ENCODE results near the gene TSFM. TPM values are rescaled to one million over a fixed set of nuclear protein-coding genes. Genes with fewer than 3 reads are reported as not detected.

The TSFM gene
- total RNA-seq, 4 donors from 2014 or later = 18.5 to 37.2 (median 24.7) TPM

GRCh38 chr12:57832966-57833365, 50.4 kb downstream of the TSFM start:
- H3K27me3 ChIP-seq = no peaks in the 10 kb centered on the region
- H3K4me1 ChIP-seq = peaks cover 56 to 97% (median 90%) of the 10 kb centered on the region in 3 donors
- TF ChIP-seq CTCF (IDR thresholded peaks at IDR 0.05) = no peak
- TF ChIP-seq POLR2A (IDR thresholded peaks at IDR 0.05) = no peak
- H3K9me3 ChIP-seq = no peaks in the 10 kb centered on the region
- DNase-seq = no peak
- 29 to 42% methylated on average over 7 of the region's 10 CpGs for WGBS, 2 donors
- H3K36me3 ChIP-seq = peaks cover 2 to 21% (median 9%) of the 10 kb centered on the region in 3 donors
- peak overlapping the region in 2 of 4 donors; percentile 40 to 71 for H3K27ac ChIP-seq
- intact Hi-C loops (cut with DNase I) = loop anchor here (10.0 kb wide), 1 partner anchor 48 kb away; the partner anchor contains the start of gene TSFM
- H3K4me3 ChIP-seq = peak overlapping the region in 1 of 4 donors; percentile 27

GRCh38 chr12:57833672-57834071, 51.1 kb downstream of the TSFM start:
- peaks cover 63 to 100% (median 97%) of the 10 kb centered on the region in 3 donors for H3K4me1 ChIP-seq
- H3K27me3 ChIP-seq = no peaks in the 10 kb centered on the region
- peak overlapping the region in 3 of 4 donors; percentile 39 to 71 (median 40) for H3K27ac ChIP-seq
- H3K9me3 ChIP-seq = no peaks in the 10 kb centered on the region
- intact Hi-C loops (cut with DNase I) = loop anchor here (10.0 kb wide), 1 partner anchor 49 kb away; the partner anchor contains the start of gene TSFM
- H3K4me3 ChIP-seq = peak overlapping the region in 1 of 4 donors; percentile 27
- 51 to 70% methylated on average over 3 of the region's 3 CpGs for WGBS, 2 donors
- DNase-seq = no peak
- peaks cover 0 to 14% (median 7%) of the 10 kb centered on the region in 3 donors for H3K36me3 ChIP-seq
- no peak for TF ChIP-seq CTCF (IDR thresholded peaks at IDR 0.05)
- no peak for TF ChIP-seq POLR2A (IDR thresholded peaks at IDR 0.05)

- TF ChIP-seq POLR2A (IDR thresholded peaks at IDR 0.05) (no peak), CTCF (IDR thresholded peaks at IDR 0.05) (no peak)
- peak overlapping the region in 3 of 4 donors; percentile 39 to 71 (median 59) for H3K27ac ChIP-seq
- H3K36me3 ChIP-seq = peaks cover 0 to 8% (median 2%) of the 10 kb centered on the region in 3 donors
- intact Hi-C loops (cut with DNase I) = loop anchor here (10.0 kb wide), 1 partner anchor 49 kb away; the partner anchor contains the start of gene TSFM
- no peaks in the 10 kb centered on the region for H3K27me3 ChIP-seq
- H3K4me3 ChIP-seq = peak overlapping the region in 1 of 4 donors; percentile 3
- no peaks in the 10 kb centered on the region for H3K9me3 ChIP-seq
- DNase-seq = no peak
- no CpG with 5 or more reads among the region's 1 CpG for WGBS, 2 donors
- H3K4me1 ChIP-seq = peaks cover 68 to 100% (median 99%) of the 10 kb centered on the region in 3 donors
These were observed 51.7 kb downstream of the TSFM start for GRCh38 chr12:57834086-57834876.

- intact Hi-C loops (cut with DNase I) = loop anchor here (10.0 kb wide), 1 partner anchor 51 kb away; the partner anchor contains the start of gene TSFM
- no peak for DNase-seq
- TF ChIP-seq CTCF (IDR thresholded peaks at IDR 0.05) (no peak), POLR2A (IDR thresholded peaks at IDR 0.05) (no peak)
- peak overlapping the region; percentile 21 to 71 (median 61) for H3K27ac ChIP-seq
- WGBS, 2 donors = 29 to 48% methylated on average over 7 to 9 of the region's 9 CpGs
- H3K27me3 ChIP-seq = no peaks in the 10 kb centered on the region
- peaks cover 81 to 100% (median 100%) of the 10 kb centered on the region in 3 donors for H3K4me1 ChIP-seq
- no peaks in the 10 kb centered on the region for H3K9me3 ChIP-seq
- H3K4me3 ChIP-seq = peak overlapping the region in 2 of 4 donors; percentile 22 to 46
- no peaks in the 10 kb centered on the region for H3K36me3 ChIP-seq
These were observed 53.0 kb downstream of the TSFM start for GRCh38 chr12:57835366-57836288.
